Activated CD8-positive, alpha-beta memory T cell treated with anti-CD3 and anti-CD28 coated beads for 4 hours (primary cell): Measurements from ENCODE around the gene DNAJA2.

Source experiments
- DNase-seq, 2 donors: peaks; one replicate each; pipeline ENCODE4 v3.0.0-alpha.2; 2020; ENCODE audit warnings: low read depth in 2 of 2

DNAJA2 gene

GRCh38 chr16:46928811-46929210 is 44.7 kb downstream of the DNAJA2 start:
- DNase-seq, result no peak

DNA sequence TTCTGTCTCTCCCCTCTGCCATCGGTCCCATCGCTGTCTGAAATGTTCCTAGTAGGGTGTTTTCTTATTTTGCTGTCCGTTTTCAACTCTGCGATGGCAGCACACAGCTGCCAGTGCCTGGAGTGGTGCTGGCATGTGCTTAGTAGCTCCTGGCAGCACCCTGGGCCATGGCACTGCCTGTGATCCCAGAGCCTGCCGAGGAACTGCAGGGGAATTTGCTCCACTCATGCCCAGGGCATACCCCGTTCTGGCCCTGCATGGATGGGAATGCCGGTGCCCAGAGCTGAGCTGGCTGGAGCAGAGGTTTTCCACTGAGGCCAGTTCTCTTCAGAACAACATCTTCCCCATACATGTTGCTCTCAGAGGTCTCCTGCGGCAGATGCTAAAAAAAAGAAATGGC is 46.2 kb downstream of the DNAJA2 start:
- no peak for DNase-seq

DNA sequence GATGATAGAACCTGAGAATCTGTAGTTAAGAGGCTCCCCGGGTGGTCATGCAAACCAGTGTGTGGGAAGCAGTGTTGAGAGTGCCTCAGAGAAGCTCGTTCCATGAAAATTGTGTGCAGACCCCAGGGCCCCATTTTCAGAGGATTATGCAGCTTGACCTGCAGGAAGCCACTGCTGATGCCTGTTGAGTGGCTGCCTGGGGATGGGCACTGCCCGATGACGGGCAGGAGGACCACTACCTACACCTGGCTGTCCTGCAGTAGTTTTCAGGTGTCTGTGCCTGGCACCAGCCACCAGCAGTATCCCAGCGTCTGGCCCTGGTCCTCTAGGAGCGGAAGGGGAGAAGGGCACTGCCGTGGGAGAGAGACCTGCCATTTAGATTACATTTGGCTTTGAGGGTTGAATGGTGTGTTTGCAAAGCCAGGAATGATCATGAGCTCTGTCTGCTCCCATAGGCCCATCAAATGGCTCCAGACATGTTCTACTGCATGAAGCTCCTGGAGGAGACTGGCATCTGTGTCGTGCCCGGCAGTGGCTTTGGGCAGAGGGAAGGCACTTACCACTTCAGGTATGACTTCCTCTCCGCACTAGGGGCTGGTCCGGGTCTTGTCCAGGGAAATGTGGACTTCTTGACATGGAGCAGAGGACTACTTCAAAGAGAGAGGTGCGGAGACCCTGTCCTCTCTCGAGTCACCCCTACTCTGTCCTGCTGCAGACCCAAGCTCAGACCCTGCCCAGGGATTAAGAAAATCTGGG is 46.8 kb downstream of the DNAJA2 start:
- DNase-seq, result no peak

- DNase-seq, result no peak
Measured at GRCh38 chr16:46924402-46924801, 49.1 kb downstream of the DNAJA2 start.

GRCh38 chr16:46923513-46924295 is 49.8 kb downstream of the DNAJA2 start:
- no peak for DNase-seq

- no peak for DNase-seq
Measured at GRCh38 chr16:46922239-46922638, 51.2 kb downstream of the DNAJA2 start.

DNA sequence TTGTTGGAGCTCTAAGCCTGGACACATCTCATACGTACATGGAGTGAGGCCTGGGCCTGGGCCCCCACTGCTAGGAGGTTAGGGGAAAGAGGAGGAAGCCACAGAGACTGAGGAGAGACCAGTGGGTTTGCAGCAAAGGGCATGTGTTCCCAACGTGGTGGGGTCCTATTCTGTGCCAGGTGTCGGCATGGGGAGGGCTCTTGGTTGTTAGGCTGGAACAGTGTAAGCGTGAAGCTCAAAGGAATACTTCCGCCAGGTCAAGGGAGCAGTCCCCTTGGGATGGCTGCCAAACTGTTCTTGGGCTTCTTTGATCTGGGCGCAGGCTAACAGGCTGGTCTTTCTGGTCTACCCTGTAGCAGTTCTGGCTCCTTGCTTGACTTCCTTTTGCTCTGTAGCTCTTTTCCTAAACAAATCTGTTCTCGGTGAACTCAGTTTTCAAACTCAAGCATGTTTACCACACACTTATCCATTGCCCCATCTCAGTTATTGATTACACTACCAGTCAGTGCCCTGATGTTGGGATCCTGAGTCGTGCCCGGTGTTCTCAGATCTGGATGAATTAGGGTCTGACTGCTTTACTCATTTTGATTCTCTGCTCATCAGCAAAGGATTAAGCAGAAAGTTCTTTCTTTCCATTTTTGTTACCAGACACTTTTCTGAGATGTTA is 52.9 kb downstream of the DNAJA2 start:
- no peak for DNase-seq

- no peak for DNase-seq
Measured at GRCh38 chr16:46918905-46919792, 54.3 kb downstream of the DNAJA2 start.

DNA sequence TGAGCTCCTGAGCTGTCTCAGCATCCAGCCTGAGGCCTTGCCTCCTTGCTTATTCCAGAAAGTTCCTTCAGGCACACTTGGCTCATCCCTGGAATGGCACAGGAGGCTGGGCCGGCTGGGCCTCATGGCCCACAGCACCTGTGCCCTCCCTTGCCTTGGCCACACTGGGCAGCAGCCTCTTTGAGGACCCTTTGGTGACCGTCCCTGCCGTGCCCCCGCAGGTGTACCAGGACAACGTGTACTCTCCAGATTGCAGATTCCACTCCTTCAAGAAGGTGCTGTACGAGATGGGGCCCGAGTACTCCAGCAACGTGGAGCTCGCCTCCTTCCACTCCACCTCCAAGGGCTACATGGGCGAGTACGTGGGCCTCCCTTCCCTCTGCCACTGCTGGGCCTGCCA is 55.1 kb downstream of the DNAJA2 start:
- DNase-seq, result no peak

DNA sequence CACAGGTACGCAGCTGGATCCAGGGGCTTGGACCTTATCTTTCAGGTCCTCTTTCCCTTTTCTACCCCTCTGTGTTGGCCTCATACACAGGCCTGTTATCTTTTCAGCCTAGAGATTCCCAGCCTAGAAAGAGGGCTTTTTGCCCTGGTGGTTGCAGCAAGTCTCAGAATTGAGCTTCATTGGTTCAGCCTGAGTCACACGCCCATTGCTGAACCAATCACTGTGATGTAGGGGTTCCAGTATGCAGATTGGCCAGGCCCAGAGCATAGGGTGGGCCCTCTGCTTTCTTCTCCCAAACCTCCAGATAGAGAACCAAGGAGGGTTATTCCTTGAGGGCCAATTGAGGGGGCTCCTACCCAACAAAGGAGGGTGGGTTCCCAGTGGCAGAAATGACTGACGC is 56.5 kb downstream of the DNAJA2 start:
- no peak for DNase-seq

DNA sequence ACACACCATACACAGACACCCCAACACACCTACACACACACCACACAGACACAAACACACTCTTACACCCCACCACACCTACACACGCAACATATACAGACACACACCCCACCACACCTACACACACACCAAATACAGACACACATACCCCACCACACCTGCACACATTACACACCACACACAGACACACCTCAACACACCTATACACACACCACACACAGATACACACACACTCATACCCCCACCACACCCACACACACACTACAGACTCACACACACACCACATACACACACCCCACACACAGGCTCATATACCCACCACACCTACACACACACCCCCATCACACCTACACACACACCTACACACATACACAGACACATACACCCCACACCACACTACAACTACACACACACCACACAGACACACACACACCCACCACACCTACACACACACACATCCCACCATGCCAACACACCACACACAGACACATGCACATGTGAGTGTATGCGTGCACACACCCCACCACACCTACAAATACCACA is 57.9 kb downstream of the DNAJA2 start:
- no peak for DNase-seq

- no peak for DNase-seq
Measured at GRCh38 chr16:46914556-46915201, 58.8 kb downstream of the DNAJA2 start.

DNA sequence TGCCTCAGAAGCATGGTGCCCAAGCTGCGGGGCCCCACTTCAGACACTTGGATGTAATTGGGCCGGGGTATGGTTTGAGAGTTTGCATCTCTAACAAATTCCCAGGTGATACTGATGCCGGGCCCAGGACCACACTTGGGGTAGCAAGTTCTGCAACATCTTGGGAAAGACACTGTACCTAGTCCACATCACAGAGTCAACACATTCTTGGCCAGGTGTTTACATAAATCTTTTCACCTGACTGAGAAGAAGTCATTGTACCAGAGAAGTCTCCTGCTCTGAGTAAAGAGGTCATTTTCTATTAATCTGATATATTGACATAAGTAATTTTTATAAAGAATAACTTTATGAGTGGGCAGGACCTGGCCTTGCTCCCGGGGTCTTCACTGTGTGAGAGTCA is 61.8 kb downstream of the DNAJA2 start:
- DNase-seq, result no peak

DNA sequence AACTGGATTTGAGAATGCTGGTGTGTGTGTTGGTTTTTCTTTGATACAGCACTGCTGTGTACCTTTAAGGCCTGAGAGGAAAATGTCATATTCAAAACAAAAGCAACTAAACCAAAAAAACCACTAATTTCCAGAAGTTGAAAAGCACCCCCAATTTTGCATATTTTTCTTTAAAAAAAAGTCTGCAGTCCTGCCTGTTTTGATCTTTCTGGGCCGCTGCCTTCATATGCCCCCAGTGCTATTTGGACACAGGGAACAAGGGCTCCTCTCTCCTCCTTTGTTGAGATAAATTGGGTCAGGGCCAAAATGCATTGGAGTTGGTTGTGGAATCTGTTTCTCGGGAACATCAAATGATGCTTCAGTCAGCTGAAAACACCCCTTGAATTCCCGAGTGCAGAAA is 62.4 kb downstream of the DNAJA2 start:
- DNase-seq, result no peak

GRCh38 chr16:46908540-46909372 is 64.7 kb downstream of the DNAJA2 start:
- peak; percentile 27 to 28 for DNase-seq

DNA sequence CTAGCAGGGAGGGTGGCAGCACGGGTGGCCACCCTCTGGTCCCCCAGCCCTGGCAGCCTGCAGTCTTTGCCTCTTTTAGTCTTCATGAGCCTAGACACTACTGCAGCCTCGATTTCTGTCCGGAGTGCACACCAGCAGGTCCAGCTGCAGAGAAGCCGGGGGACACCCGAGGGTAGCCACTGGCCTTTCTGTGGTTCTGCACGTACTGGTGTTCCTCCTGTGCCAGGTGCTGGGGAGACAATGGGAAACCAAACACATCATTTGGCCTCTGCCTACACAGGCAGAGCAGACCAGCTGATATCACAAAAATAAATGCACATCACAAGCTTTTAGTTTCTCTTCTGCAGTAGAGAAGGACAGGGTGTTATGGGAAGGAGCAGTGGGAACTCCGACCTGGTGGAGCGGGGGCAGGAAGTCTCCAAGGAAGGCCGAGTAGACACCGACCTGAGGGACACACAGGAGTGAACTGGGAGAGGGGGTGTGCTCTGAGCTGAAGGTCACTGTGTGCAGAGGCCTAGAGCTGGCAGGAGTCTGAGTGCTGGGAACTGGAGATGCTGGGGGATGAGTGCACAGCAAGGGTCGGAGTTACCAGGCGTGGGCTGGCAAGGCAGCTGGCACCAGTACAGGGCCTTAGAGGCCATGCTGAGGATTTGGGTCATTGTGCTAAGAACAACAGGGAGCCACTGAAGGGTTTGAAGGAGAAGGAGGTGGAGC is 66.3 kb downstream of the DNAJA2 start:
- DNase-seq, result no peak

GRCh38 chr16:46906360-46907060 is 67.0 kb downstream of the DNAJA2 start:
- DNase-seq, result no peak
